Non-pigmented ciliary epithelial cell (primary cell): ENCODE data around the gene CFAP65.
A peak's percentile ranks its signal among the peaks of the same experiment; 100 is the strongest.

Source experiments
- DNase-seq: peaks from one replicate; pipeline ENCODE4 v3.0.0-alpha.2; 2010; ENCODE audit warnings: low read depth

CFAP65 gene

GRCh38 chr2:219059725-219060682, 18.7 kb upstream of the CFAP65 start:
- DNase-seq, result no peak

- DNase-seq, result no peak
Observed at GRCh38 chr2:219059375-219059724, 18.0 kb upstream of the CFAP65 start.

DNA sequence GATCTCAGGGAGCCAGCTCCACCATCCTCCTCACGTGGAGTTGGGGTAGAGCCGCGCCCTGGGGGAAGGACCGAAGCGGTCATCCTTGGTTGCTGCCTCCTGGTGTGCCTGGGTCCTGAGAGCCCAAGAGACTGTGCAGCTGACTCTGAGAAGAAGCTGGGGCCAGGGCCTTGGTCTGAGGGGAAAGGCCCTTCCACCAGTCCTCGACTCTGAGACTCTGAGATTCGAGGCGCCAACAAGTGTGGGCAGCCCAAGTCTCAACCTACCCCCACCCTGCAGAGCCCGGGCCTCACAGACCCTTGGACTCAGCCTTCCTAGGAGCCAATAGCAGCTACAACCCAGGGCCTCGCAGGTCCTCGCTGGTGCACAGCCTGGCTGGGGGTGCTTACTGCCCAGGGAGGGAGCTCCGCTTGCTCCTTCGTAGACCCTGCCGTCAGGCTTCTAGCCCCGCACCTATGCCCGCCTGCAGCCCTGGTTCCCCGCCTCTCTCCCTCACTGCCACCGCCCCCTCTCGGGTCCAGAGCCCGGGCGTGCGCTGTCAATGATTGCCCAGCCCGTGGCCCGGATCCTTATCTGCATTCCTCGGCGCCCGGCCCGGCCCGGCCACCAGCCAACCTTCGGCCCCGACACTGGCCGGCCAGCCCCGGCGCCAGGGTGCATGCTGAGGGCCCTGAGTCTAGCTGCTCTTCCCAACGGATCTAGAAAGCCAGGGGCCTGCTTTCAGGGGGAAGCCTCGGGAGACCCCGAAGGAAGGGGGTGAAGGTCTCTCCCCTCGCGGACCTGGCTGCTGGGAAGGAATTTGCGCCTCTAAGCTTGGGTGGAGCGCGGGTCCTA, 17.4 kb upstream of the CFAP65 start:
- DNase-seq, result no peak

- peak; percentile 5 for DNase-seq
Observed at GRCh38 chr2:219057709-219058540, 16.6 kb upstream of the CFAP65 start.

GRCh38 chr2:219056896-219057708, 15.8 kb upstream of the CFAP65 start:
- no peak for DNase-seq

GRCh38 chr2:219056176-219056895, 15.0 kb upstream of the CFAP65 start:
- no peak for DNase-seq

DNA sequence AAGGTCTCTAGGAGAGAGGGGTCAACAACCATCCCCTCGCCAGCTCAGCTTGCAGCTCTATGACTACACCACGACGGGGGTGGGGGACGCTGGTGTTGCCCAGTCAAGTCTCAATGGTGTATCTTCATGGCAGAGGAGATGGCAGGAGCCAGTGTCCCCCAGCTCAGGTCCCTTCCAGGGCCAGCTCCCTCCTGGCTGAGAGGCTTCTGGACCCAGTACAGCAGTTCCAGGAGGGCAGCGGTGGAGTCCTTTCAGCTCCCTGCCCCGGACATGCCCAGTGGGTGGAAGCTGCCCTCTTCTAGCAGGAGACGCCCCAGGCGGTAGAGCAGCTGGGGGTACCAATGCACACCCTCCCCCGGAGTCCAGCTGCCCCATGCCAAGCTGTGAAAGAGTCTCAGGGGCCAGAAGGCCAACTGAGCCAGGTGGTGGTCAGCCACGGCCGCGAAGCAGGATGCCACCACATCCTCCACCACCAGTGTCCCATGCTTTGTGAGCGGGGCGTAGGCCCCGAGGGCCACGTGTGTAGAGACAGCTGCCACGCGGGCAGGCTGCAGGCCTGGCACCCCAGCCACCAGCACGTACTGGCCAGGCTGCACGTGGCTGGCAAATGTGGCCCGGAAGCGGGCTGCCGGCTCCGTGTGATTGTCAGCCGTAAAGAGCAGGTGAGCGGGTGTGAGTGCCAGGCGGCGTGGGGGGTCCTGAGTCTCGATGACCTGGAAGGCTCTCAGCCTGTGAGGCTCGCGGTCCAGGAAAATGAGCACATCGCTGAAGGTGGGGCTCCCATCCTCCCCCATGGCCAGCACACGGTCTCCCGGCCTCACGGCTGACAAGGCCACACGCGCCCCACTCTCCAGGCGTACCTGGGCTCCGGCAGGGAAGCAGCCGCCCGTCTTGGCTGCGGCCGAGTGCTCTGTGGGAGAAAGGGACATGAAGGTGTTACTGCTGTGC, 13.9 kb upstream of the CFAP65 start:
- DNase-seq, result no peak

- no peak for DNase-seq
Observed at GRCh38 chr2:219049282-219049681, 8.0 kb upstream of the CFAP65 start.

GRCh38 chr2:219045937-219046550, 4.7 kb upstream of the CFAP65 start:
- DNase-seq, result no peak

- no peak for DNase-seq
Observed at GRCh38 chr2:219042750-219043149, 1.4 kb upstream of the CFAP65 start.

GRCh38 chr2:219042157-219042556, 841 bp upstream of the CFAP65 start:
- no peak for DNase-seq

DNA sequence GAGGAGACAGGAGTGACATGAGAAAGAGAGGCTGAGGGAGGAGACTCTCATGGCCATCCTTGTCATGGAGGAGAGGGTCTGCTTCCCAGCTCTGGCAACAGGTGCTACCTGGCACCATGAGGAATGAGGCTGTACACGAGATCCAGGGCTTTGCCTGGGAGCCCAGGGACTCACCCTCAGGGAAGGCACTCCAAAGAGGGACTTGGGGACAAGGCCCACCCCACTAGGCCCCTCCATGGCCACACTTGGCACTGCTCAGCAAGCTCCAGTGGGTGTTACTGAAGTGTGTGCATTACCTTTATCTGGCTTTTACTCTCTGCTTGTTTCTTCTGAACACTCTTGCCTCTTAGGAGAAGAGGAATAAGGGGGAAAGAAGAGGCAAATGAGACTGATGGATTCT, 2.7 kb downstream of the CFAP65 start:
- DNase-seq, result no peak

GRCh38 chr2:219037783-219038499, 3.4 kb downstream of the CFAP65 start:
- no peak for DNase-seq

DNA sequence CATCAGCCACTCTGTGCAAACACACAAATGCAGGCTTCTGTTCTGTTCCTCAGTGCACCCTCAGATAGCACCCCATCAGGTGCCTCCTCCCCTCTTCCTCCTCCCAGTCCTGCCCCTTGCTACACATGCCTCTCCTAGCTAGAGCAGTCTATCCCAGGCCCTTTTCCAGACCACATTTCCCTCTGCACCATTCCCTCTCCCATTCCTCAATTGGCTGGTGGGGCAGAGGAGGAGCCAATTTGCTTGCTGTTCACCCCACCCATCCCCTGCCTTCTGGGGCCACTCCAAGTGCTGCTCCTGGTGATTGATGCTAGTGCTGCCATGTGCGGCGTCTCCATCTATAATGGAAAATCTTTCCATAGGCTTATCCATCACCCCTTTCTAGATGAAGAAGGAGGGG, 5.4 kb downstream of the CFAP65 start:
- no peak for DNase-seq

GRCh38 chr2:219034823-219035222, 6.5 kb downstream of the CFAP65 start:
- no peak for DNase-seq

DNA sequence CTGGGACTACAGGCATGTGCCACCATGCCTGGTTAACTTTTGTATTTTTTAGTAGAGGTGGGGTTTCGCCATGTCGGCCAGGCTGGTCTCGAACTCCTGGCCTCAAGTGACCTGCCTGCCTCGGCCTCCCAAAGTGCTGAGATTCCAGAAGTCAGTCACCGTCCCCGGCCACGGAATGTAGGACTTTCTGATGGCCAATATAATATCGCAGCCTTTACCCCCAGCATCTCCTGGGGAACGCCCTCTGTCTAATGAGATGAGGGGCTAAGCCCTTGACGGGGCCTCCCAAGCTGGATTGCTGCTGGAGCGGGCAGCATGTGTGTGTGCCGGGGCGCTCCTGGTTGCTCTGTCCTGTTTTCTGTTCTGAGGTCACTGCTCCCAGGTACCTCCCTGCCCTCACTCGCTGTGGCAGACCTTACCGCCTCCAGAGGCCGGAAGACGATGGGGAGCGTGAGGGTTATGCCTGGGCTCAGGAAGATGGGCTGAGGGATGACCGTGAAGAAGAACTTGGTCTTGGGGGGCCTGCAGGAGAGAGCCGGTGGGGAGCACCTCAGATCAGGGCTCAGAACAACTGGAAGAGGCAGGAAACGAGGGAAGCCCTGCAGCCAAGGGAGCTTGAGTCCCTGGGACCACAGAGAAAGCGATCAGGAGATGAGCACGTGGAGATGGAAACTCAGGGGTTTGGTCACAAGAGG, 9.1 kb downstream of the CFAP65 start:
- DNase-seq, result no peak

DNA sequence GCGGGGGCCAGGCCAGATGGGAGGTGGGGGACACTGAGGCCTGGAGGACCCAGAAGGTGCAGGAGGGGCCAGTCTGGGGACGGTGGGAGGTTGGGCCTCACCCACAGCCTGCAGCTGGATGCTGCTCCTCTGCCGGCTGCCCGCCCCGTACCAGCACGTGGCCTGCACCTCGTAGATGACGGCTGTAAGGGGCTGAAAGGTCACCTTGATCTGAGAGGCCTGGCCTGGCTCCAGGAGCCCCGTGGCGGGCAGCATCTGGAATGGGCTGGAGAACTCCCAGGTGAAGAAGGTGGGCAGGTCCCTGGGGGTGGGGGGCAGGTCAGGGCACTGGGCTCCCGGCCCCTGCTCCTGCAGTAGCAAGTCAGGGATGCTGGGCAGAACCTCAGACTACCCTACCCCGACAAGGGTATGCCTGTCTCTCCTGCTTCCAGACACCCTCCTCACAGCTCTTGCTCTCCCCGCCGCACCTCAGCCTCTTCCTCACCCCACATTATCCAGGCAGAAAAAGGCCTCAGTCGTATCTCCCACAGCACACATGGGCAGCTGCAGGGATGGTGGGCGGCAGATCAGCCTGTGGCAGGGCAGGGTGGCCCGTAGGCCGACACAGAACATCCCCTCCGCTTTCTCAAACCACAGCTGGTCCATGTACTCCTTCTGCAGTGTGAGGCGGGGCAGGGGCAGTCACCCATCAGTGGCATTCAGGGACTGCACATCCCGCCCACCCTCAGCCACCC, 10.1 kb downstream of the CFAP65 start:
- DNase-seq, result no peak
